Astrocyte of the spinal cord (primary cell): ENCODE measurements around the gene BLZF1.
"Not testable (repeated sequence)": the region's sequence is repeated elsewhere in the genome, so short reads cannot be mapped to it uniquely, and the experiment has no call there.

Experiments used
- DNase-seq: peaks from one replicate; pipeline ENCODE4 v3.0.0; 2011; ENCODE audit warnings: low read depth, low spot score
- H3K4me3 ChIP-seq: 2 replicates; pipeline ENCODE4 v1.5.1; 2011; ENCODE audit warnings: low read depth, mild to moderate bottlenecking, low read length, moderate library complexity
- in situ Hi-C: cut with HindIII; loops from 2 replicates; pipeline ENCODE4 v1.10.0; 2017; ENCODE audit warnings: low sequenced_read_pairs
- TF ChIP-seq, protein P1 (sequence below): IDR thresholded peaks from 2 replicates; pipeline ENCODE4 v1.5.1; 2012; ENCODE audit warnings: low read depth, mild to moderate bottlenecking, low read length, inconsistent platforms

BLZF1 gene

DNA sequence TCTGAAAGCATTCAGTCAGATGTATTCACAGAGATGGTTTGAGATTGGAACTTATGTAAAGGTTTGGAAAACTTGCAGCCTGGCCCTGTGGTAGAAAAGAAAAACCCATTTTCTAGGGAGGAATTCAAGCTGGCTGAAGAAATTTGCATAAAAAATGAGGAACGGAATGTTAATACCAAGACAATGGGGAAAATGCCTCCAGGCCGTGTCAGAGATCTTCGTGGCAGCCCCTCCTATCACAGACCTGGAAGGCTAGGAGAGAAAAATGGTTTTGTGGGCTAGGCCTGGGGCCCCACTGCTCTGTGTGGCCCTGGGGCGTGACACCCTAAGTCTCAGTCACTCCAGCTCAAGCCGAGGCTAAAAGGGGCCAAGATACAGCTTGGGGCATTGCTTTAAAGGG is 27.1 kb upstream of the BLZF1 start:
- TF ChIP-seq, protein P1, sequence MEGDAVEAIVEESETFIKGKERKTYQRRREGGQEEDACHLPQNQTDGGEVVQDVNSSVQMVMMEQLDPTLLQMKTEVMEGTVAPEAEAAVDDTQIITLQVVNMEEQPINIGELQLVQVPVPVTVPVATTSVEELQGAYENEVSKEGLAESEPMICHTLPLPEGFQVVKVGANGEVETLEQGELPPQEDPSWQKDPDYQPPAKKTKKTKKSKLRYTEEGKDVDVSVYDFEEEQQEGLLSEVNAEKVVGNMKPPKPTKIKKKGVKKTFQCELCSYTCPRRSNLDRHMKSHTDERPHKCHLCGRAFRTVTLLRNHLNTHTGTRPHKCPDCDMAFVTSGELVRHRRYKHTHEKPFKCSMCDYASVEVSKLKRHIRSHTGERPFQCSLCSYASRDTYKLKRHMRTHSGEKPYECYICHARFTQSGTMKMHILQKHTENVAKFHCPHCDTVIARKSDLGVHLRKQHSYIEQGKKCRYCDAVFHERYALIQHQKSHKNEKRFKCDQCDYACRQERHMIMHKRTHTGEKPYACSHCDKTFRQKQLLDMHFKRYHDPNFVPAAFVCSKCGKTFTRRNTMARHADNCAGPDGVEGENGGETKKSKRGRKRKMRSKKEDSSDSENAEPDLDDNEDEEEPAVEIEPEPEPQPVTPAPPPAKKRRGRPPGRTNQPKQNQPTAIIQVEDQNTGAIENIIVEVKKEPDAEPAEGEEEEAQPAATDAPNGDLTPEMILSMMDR, result no peak
- no peak overlapping the region for H3K4me3 ChIP-seq
- DNase-seq, result no peak
- in situ Hi-C loops, result no loop called here

DNA sequence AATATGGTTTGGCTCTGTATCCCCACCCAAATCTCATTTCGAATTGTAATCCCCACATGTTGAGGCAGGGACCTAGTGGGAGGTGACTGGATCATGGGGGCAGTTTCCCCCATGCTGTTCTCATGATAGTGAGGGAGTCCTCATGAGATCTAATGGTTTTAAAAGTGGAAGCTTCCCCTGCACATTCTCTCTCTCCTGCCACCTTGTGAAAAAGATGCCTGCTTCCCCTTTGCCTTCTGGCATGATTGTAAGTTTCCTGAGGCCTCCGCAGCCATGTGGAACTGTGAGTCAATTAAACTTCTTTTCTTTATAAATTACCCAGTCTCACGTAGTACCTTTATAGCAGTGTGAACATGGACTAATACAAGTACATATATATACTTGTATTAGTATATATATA is 25.9 kb upstream of the BLZF1 start:
- H3K4me3 ChIP-seq, DNase-seq, in situ Hi-C loops: not testable (repeated sequence)

DNA sequence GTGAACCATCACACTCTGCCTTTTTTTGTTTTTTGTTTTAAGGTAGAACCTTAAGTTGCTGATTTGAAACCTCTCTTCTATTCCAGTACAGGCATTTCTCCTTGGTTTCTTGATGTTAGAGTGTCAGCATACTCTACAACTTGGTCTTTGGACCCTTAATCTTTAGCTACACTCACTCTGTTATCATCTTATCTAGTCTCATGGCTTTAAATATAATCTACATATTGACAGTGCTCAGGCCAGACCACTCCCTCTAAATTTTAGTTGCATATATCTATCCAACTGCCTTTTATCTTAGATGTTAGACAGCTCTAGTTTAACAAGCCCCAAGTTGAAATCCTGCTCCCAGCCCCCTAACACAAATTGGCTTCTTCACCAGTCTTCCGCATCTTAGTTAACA is 22.5 kb upstream of the BLZF1 start:
- in situ Hi-C loops, result no loop called here
- no peak for DNase-seq
- no peak overlapping the region for H3K4me3 ChIP-seq
- TF ChIP-seq, protein P1, result no peak

DNA sequence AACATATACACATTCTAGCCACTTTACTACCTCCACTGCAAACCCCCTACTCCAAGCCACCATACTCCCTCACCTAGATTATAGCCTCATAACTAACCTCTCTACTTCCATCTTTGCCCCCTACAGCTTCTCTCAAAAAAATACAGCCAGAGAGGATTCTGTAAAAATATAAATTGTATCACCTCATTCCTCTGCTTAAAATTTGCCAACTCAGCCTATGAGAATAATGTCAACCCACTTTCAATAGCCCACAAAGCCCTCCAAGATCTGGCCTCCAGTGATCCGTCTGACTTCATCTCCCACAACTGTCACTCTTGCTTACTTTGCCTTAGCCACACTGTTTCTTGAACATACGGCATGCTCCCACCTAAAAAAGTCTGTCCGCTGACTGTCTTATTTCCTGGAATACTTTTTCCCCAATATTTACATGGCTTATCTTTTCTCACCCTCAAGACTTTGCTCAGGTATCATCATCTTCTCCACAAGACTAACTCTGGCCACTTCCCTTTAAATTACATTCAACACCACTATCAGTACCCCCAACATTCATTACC is 21.9 kb upstream of the BLZF1 start:
- no peak overlapping the region for H3K4me3 ChIP-seq
- no peak for DNase-seq
- in situ Hi-C loops, result no loop called here
- TF ChIP-seq, protein P1, result no peak

DNA sequence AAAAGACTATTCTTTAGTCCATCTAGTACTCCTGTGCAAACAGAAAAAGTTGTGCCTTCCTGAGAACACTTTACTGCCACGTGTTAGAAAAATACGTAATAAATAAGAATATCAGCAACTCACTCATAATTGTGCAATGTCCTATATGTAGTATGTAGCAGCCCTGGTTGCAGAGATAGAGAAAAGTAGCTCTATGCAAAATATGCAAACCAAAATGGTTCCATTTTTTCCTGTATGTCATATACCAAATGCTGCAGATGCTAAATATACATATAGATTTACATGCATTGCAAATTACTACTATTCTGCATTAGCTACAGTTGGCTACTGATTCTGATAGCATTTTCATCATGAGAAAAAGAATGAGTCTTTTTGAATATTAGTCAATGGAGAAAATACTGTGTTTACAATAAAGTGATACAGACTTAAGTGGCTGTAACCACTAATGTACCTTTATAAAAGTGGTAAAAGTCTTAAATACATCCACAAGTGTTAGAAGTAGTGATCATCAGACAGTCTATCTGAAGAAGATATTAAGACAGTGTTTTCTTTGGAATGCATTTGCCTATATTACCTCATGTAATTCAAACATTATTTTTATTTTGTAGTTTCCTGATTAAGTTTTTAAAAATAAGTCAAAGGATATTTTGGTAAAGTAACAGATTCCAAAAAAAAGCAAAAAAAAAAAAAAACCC is 20.2 kb upstream of the BLZF1 start:
- H3K4me3 ChIP-seq, result no peak overlapping the region
- no peak for DNase-seq
- TF ChIP-seq, protein P1, result no peak
- in situ Hi-C loops, result no loop called here

DNA sequence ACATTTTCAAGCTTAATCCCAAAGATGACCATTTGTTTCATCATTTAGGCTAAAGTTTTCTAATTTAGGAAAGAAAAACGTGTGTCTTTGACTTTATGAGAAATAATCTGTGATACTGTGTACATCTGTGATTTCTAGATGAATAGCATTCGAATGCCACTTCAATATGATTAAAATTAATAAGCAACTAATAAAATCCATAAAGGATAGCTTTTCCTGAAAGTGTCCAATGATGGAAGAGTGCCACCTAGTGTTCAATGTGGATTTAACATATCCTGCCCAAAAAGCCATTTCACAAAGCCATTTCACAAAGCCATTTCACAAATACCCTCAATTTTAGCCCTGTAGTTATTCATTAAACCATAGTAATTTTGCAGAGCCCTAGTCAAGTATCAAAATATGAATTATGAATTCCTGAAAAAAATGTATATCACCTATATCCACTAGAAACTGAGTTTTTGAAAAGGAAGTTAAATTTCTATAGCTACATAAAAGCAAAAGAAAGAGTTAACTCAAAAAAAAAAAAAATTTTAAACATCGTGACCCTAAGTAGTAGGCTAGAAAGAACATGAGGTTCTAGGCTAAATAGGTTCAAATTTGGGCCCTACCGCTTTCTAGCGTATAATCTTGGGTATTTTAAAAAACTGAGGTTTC is 19.5 kb upstream of the BLZF1 start:
- DNase-seq, result peak; percentile 66
- no peak overlapping the region for H3K4me3 ChIP-seq
- TF ChIP-seq, protein P1, result peak; percentile 60
- in situ Hi-C loops, result no loop called here

DNA sequence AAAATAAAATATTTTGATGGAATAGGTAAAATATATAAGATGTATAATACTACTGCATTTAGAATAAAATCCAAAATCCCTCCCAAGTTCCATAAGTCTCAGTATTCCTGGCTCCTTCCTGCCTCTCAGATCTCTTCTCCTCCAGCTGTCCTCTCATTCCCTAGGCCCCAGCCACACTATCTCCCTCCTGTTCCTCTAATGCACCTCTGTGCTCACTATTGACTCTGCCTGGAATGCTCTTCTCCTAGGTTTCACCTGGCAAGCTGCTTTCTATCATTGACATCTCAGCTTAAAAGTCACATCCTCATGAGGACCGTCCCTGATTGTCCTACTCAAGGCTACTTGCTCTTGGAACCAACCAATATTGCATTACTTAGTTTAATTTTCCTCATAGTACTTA is 7.6 kb upstream of the BLZF1 start:
- TF ChIP-seq, protein P1, result no peak
- DNase-seq, result no peak
- H3K4me3 ChIP-seq, result no peak overlapping the region
- in situ Hi-C loops, result no loop called here
